ENCODE measurements around the gene TMIE. TPM values are rescaled to one million over a fixed set of nuclear protein-coding genes. Genes with fewer than 3 reads are reported as not detected.

TMIE gene
- total and polyA plus RNA-seq, 10 of the 15 experiments (the other 5 are each of a cell fraction or from before 2014, with no cell fraction given) = not detected

GRCh38 chr3:46706771-46707582 lies 5.8 kb downstream of the TMIE start:
- H3K9me3 ChIP-seq (replicated peaks; ENCODE audit: control insufficient read depth, insufficient read depth, low read length) = no peaks in the 10 kb centered on the region
- RAD21 ChIA-PET (ENCODE audit: unreplicated experiment) = interaction anchor here (1.9 kb wide), 1 partner anchor 203 kb away, joined by 6 read pairs; no protein-coding TSS in a partner anchor
- H3K4me2 ChIP-seq (ENCODE audit: control insufficient read depth, insufficient read depth) = no peak overlapping the region
- intact Hi-C loops (cut with micrococcal nuclease; ENCODE audit: unreplicated experiment) (loop anchor here (10.0 kb wide), 1 partner anchor 308 kb away; no protein-coding TSS in a partner anchor), in situ Hi-C loops (cut with MboI) (no loop called here)
- H2AFZ ChIP-seq (ENCODE audit: control insufficient read depth, low read depth, low read length) = no peak overlapping the region
- H4K20me1 ChIP-seq (ENCODE audit: control insufficient read depth, insufficient read depth) = no peaks in the 10 kb centered on the region
- DNase-seq (ENCODE audit: low read depth, low spot score) (no peak), FAIRE-seq (no peak), ATAC-seq (no peak)
- peaks cover under 1% of the 10 kb centered on the region; the same call in 1 of the 2 replicates for H3K4me1 ChIP-seq (ENCODE audit: control insufficient read depth, insufficient read depth, low read length)
- H3K36me3 ChIP-seq (ENCODE audit: control insufficient read depth in 2 of 2, insufficient read depth in 2 of 2, low read length in 1 of 2) = no peaks in the 10 kb centered on the region
- peaks cover 0 to under 1% of the 10 kb centered on the region in 2 experiments; a peak in 1 of 4 replicates for H3K27me3 ChIP-seq (replicated peaks in 1 of 2; ENCODE audit: control insufficient read depth in 2 of 2, insufficient read depth in 2 of 2, low read length in 1 of 2)
- SMC1A ChIA-PET (ENCODE audit: uncharacterized antibody, unreplicated experiment) = interaction anchor here (0.7 to 1.4 kb wide), 2 partner anchors 190 to 218 kb away, joined by 3 to 4 read pairs; no protein-coding TSS in a partner anchor
- H3K79me2 ChIP-seq (ENCODE audit: control insufficient read depth, insufficient read depth, low read length) = no peaks in the 10 kb centered on the region
- no TSS peak for BruUV-seq (replicated peaks)
- H3K27ac ChIP-seq (ENCODE audit: control insufficient read depth, insufficient read depth) = no peak overlapping the region
- no peak overlapping the region for H3K4me3 ChIP-seq
- CTCF ChIA-PET = interaction anchor here (1.2 to 2.5 kb wide), 8 partner anchors 8 to 189 kb away, joined by 3 to 15 read pairs (median 4); no protein-coding TSS in a partner anchor
- WGBS (ENCODE audit: insufficient coverage, insufficient replicate concordance, low lambda C conversion rate, missing lambda C conversion rate) = 24% methylated on average over 13 of the region's 13 CpGs
- POLR2A ChIA-PET = interaction anchor here (0.6 kb wide), 1 partner anchor 675 kb away, joined by 5 read pairs; no protein-coding TSS in a partner anchor
- H3K9ac ChIP-seq (ENCODE audit: control insufficient read depth, insufficient read depth, low read length) = no peak overlapping the region
- TF ChIP-seq CHD1 (IDR thresholded peaks at IDR 0.05; ENCODE audit: low read depth, low read length) (no peak), POLR2A (IDR thresholded peaks at IDR 0.05; ENCODE audit: low read depth, low read length) (no peak), SREBF1 (IDR thresholded peaks at IDR 0.05; ENCODE audit: low read length) (no peak), HDAC6 (IDR thresholded peaks at IDR 0.05; ENCODE audit: unreplicated experiment) (no peak), YY1 (IDR thresholded peaks at IDR 0.05; ENCODE audit: low read depth, low read length) (no peak), ZNF687 (IDR thresholded peaks at IDR 0.05) (no peak), JUND (IDR thresholded peaks at IDR 0.05; ENCODE audit: low read depth, low read length) (no peak), ZNF384 (IDR thresholded peaks at IDR 0.05; ENCODE audit: borderline replicate concordance, low read depth, low read length) (no peak), SMARCA5 (IDR thresholded peaks at IDR 0.05) (no peak), STAT1 (conservative IDR thresholded peaks at IDR 0.05) (no peak), ZNF274 (IDR thresholded peaks at IDR 0.05; ENCODE audit: insufficient read depth, insufficient read length) (no peak), CHD2 (IDR thresholded peaks at IDR 0.05; ENCODE audit: borderline replicate concordance, low read depth, low read length) (no peak), NR2C1 (IDR thresholded peaks at IDR 0.05) (no peak), NFXL1 (IDR thresholded peaks at IDR 0.05; ENCODE audit: borderline replicate concordance) (no peak), IRF4 (IDR thresholded peaks at IDR 0.05; ENCODE audit: low read depth, low read length) (no peak)
- TF ChIP-seq, protein P1, sequence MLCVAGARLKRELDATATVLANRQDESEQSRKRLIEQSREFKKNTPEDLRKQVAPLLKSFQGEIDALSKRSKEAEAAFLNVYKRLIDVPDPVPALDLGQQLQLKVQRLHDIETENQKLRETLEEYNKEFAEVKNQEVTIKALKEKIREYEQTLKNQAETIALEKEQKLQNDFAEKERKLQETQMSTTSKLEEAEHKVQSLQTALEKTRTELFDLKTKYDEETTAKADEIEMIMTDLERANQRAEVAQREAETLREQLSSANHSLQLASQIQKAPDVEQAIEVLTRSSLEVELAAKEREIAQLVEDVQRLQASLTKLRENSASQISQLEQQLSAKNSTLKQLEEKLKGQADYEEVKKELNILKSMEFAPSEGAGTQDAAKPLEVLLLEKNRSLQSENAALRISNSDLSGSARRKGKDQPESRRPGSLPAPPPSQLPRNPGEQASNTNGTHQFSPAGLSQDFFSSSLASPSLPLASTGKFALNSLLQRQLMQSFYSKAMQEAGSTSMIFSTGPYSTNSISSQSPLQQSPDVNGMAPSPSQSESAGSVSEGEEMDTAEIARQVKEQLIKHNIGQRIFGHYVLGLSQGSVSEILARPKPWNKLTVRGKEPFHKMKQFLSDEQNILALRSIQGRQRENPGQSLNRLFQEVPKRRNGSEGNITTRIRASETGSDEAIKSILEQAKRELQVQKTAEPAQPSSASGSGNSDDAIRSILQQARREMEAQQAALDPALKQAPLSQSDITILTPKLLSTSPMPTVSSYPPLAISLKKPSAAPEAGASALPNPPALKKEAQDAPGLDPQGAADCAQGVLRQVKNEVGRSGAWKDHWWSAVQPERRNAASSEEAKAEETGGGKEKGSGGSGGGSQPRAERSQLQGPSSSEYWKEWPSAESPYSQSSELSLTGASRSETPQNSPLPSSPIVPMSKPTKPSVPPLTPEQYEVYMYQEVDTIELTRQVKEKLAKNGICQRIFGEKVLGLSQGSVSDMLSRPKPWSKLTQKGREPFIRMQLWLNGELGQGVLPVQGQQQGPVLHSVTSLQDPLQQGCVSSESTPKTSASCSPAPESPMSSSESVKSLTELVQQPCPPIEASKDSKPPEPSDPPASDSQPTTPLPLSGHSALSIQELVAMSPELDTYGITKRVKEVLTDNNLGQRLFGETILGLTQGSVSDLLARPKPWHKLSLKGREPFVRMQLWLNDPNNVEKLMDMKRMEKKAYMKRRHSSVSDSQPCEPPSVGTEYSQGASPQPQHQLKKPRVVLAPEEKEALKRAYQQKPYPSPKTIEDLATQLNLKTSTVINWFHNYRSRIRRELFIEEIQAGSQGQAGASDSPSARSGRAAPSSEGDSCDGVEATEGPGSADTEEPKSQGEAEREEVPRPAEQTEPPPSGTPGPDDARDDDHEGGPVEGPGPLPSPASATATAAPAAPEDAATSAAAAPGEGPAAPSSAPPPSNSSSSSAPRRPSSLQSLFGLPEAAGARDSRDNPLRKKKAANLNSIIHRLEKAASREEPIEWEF (IDR thresholded peaks at IDR 0.05; ENCODE audit: insufficient replicate concordance, low read depth, low read length) = no peak

Measured in GM12878 (cell line).